ENCODE measurements around the gene ANKRD42.

ANKRD42 gene

GRCh38 chr11:83285771-83286528, 92.4 kb downstream of the ANKRD42 start, which contains the start of gene CCDC90B:
CCDC90B (minus strand) TSS chr11:83286367; CDS start chr11:83285972, 395 bp downstream.
- peak; percentile 88 to 94 for DNase-seq (ENCODE audit: low read depth in 1 of 2, low spot score in 1 of 2)

- no peak for DNase-seq (ENCODE audit: low read depth in 1 of 2, low spot score in 1 of 2)
Observed at GRCh38 chr11:83287631-83288030, 94.1 kb downstream of the ANKRD42 start.

- DNase-seq (ENCODE audit: low read depth in 1 of 2, low spot score in 1 of 2), result peak in 1 of 2 donors; percentile 27
Observed at GRCh38 chr11:83292709-83293456, 99.4 kb downstream of the ANKRD42 start.

- DNase-seq (ENCODE audit: low read depth in 1 of 2, low spot score in 1 of 2), result no peak
Observed at GRCh38 chr11:83293457-83293774, 99.9 kb downstream of the ANKRD42 start.

GRCh38 chr11:83294208-83294607, 100.7 kb downstream of the ANKRD42 start:
- no peak for DNase-seq (ENCODE audit: low read depth in 1 of 2, low spot score in 1 of 2)
